NCI-H446 (cell line): ENCODE results near the gene NPY.
"Not testable (repeated sequence)": the region's sequence is repeated elsewhere in the genome, so short reads cannot be mapped to it uniquely, and the experiment has no call there.

ENCODE experiments used
- DNase-seq, 2 experiments: peaks; one replicate each; lab custom pipeline; 2025; lab: John Stamatoyannopoulos, UW

The NPY gene

GRCh38 chr7:24283897-24284698, at the start of gene NPY:
Gene NPY, plus strand, starts transcription at chr7:24284190. Its CDS starts 1,051 bp downstream, at chr7:24285241.
- DNase-seq, result no peak

- DNase-seq, result no peak
Measured at GRCh38 chr7:24239260-24239659, 44.7 kb upstream of the NPY start.

GRCh38 chr7:24241206-24241605, 42.8 kb upstream of the NPY start:
- DNase-seq, result no peak

- DNase-seq, result no peak
Measured at GRCh38 chr7:24244554-24244953, 39.4 kb upstream of the NPY start.

GRCh38 chr7:24245362-24245761, 38.6 kb upstream of the NPY start:
- DNase-seq, result no peak

DNA sequence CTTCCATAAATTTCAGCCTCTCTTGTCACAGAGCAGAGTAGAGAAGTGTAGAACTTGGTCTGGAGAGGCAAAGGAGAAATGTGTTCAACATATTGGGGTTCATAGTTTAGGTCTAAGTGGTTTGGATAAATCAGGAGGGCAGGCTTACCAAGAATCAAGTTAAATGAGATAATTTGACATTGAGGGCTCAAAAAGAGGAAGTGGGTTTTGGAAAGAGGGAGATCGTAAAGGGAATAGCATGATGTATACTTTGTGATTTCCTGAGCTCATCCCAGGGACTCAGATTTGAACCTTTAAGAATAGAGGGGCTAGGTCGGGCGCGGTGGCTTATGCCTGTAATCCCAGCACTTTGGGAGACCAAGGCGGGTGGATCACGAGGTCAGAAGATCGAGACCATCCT, 34.7 kb upstream of the NPY start:
- no peak for DNase-seq

DNA sequence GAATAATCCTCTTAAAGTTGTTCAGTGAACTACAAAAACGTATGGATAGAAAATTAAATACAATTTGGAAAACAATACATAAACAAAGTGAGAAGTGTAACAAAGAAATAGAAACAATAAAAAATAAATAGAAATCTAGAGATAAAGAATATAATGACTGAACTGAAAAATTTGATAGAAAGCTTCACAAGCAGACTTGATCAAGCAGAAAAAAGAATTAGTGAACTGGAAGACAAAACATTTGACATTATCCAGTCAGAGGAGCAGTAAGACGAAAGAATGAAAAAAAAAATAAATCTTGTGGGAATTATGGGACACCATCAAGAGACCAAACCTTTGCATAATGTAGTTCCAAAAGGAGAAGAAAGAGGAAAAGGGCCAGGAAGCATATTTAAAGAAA, 32.4 kb upstream of the NPY start:
- DNase-seq, result no peak

- DNase-seq, result no peak
Measured at GRCh38 chr7:24255139-24255538, 28.9 kb upstream of the NPY start.

DNA sequence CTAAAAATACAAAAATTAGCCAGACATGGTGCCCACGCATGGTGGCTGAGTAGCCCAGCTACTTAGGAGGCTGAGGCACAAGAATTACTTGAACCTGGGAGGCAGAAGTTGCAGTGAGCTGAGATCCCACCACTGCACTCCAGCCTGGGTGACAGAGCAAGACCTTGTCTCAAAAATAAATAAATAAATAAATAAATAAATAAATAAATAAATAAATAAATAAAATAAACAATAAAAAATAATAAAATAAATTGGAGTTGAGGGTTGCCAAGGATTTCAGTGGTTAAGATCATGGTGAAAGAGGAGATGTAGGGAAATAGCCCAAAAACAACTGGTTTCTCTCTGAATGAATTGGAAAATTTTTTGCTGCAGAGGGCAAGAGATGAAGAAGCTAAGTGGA, 25.7 kb upstream of the NPY start:
- not testable (repeated sequence) for DNase-seq

- no peak for DNase-seq
Measured at GRCh38 chr7:24271938-24272337, 12.1 kb upstream of the NPY start.

GRCh38 chr7:24279512-24279911, 4.5 kb upstream of the NPY start:
- DNase-seq, result no peak

GRCh38 chr7:24283554-24283896, 465 bp upstream of the NPY start:
- no peak for DNase-seq

DNA sequence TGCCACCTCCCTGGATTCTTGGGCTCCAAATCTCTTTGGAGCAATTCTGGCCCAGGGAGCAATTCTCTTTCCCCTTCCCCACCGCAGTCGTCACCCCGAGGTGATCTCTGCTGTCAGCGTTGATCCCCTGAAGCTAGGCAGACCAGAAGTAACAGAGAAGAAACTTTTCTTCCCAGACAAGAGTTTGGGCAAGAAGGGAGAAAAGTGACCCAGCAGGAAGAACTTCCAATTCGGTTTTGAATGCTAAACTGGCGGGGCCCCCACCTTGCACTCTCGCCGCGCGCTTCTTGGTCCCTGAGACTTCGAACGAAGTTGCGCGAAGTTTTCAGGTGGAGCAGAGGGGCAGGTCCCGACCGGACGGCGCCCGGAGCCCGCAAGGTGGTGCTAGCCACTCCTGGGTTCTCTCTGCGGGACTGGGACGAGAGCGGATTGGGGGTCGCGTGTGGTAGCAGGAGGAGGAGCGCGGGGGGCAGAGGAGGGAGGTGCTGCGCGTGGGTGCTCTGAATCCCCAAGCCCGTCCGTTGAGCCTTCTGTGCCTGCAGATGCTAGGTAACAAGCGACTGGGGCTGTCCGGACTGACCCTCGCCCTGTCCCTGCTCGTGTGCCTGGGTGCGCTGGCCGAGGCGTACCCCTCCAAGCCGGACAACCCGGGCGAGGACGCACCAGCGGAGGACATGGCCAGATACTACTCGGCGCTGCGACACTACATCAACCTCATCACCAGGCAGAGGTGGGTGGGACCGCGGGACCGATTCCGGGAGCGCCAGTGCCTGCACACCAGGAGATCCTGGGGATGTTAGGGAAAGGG, 913 bp downstream of the NPY start:
- DNase-seq, result no peak

DNA sequence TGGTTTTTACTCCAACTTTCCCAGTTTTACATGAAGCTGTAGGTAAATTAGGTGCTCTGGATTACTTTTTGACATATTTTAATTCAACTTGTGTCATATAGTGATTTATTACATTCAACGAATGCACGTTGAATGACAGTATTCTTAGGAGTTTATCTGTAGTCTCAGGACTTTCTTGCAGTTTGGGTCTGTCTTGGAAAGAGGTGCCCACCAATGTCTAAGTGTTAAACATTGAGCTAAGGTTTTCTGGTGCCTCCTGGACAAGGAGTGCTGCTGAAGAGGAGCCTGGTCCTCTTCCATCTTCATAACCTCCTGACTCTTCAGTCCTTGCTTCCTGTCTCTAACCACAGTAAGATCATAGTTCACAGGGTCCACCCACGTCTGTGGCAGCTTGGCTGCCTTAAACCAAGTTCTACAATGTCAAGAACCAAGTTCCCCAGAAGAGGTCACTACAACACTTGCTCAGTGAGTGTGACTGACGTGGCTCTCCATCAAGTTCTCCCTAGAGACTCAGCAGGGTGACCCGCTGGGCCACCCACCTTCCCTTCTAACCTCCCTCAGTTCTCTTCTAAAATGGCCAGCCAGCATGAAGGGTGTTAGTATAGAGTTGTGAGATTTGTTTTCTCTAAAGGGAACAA, 6.1 kb downstream of the NPY start:
- peak in 1 of 2 experiments; percentile 36 for DNase-seq

GRCh38 chr7:24291271-24291670, 7.3 kb downstream of the NPY start:
- DNase-seq, result no peak

GRCh38 chr7:24297362-24297761, 13.4 kb downstream of the NPY start:
- DNase-seq, result no peak

GRCh38 chr7:24298696-24299095, 14.7 kb downstream of the NPY start:
- DNase-seq, result no peak

DNA sequence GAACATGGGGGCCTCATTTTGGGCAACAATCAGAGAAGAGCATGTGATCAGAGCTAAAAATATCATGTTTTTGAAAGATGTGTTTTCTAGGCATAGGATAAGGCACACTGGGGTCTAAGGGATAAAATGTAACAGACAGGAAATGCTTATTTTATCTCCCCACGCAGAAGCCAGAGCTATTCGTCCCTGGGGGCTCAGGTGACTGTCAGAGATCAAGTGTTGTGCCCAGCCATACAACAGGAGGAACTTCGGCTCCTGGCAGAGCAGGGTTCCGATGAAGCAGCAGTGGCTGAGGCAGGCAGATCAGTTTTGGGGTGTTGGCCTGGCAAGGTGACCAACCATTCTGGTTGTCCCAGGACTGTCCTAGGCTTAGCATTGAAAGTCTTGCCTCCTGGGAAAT, 15.2 kb downstream of the NPY start:
- no peak for DNase-seq

DNA sequence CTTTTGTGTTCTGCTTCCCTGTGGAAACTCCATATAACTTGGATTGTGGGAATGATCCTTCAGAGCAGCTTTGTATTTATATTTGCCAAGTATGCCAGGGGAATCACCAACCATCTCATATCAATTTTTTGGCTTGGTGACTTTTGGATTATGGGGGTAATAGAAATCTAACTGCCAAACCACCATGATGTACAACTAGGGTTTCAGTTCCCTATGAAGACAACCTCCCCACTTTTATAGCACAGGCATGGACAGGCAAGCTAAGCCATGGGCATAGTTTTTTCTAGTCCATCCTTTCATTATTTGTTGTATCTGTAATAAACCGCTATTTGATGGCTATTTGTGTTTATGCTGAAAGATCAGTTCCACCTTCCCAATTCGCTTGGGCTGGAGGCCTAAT, 17.7 kb downstream of the NPY start:
- DNase-seq, result no peak

DNA sequence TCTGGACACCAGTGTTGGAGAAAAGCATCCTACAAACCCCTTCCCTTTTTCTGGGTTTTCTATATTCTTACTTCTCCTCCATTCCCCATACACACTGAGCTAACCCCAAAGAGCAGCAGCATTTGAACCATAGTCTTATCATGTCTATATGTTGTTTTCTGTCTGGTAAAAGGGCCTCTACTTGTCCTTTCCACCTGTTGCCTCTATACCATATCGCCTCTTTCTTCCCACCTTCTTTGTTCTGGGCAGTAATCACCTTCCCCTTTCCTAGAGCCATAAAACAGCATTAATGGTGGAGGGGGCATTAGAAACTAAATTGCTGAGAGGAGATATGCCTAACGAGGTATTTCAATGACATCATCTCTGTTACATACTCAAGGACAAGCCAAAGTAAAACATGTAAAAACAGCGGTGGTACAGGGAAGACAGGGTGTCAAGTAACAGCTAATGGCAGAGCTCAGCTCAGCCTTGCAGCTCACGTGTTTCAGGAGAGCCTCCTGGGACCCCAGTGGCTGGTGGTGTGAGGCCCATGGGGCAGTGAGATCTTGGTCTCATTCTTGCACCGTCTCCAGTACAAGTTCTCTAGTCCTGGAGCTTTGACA, 20.6 kb downstream of the NPY start:
- no peak for DNase-seq

GRCh38 chr7:24307326-24307725, 23.3 kb downstream of the NPY start:
- DNase-seq, result no peak

GRCh38 chr7:24312588-24312987, 28.6 kb downstream of the NPY start:
- no peak for DNase-seq

GRCh38 chr7:24313777-24314176, 29.8 kb downstream of the NPY start:
- no peak for DNase-seq
